Endothelial cell of coronary artery (primary cell): Measurements from ENCODE around the gene ADAMTS20. TPM values are rescaled to one million over a fixed set of nuclear protein-coding genes. Genes with fewer than 3 reads are reported as not detected.

ENCODE experiments used
- total RNA-seq: library from RNA; depleted of rRNA; stranded (reverse); fragments of >200 nt; gene quantifications from 2 replicates; pipeline ENCODE4 v1.2.3, GENCODE V29; 2014

The ADAMTS20 gene, protein sequence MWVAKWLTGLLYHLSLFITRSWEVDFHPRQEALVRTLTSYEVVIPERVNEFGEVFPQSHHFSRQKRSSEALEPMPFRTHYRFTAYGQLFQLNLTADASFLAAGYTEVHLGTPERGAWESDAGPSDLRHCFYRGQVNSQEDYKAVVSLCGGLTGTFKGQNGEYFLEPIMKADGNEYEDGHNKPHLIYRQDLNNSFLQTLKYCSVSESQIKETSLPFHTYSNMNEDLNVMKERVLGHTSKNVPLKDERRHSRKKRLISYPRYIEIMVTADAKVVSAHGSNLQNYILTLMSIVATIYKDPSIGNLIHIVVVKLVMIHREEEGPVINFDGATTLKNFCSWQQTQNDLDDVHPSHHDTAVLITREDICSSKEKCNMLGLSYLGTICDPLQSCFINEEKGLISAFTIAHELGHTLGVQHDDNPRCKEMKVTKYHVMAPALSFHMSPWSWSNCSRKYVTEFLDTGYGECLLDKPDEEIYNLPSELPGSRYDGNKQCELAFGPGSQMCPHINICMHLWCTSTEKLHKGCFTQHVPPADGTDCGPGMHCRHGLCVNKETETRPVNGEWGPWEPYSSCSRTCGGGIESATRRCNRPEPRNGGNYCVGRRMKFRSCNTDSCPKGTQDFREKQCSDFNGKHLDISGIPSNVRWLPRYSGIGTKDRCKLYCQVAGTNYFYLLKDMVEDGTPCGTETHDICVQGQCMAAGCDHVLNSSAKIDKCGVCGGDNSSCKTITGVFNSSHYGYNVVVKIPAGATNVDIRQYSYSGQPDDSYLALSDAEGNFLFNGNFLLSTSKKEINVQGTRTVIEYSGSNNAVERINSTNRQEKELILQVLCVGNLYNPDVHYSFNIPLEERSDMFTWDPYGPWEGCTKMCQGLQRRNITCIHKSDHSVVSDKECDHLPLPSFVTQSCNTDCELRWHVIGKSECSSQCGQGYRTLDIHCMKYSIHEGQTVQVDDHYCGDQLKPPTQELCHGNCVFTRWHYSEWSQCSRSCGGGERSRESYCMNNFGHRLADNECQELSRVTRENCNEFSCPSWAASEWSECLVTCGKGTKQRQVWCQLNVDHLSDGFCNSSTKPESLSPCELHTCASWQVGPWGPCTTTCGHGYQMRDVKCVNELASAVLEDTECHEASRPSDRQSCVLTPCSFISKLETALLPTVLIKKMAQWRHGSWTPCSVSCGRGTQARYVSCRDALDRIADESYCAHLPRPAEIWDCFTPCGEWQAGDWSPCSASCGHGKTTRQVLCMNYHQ (N-terminal part only)
- not detected in 2 replicates for total RNA-seq

DNA sequence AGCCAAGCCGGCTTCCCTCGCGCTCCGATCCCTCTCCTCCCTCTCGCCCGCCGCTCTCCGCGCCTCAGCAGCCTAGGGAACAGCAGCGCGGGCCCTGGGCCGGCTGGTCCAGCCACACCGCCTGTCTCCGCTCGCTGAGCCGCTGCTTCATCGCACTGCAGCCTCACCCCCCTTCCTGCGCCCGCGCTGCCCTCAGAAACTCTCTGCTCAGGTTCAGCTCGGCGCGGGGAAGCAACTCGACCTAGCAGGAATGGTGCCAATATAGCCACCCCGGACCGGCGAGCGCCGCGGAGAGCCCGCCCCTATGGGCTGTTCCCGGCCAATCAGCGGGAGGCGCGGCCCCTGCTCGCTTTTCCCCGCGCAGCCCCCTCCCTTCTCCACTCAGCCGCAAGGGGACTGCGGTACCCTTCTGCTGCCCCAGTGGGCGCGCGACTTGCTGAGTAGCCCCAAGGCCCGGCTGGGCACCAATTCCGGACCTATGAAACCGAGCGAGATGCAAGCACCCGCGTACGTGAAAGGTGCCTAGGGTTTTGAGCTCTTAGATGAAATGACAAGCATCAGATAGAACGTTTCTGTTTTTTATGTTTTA, at the start of gene ADAMTS20:
TSS of gene ADAMTS20 (minus strand) at position 233 of the 589 bp plus-strand sequence. CDS start 282 bp downstream, outside the sequence.

Other genes starting within 250 kb of the ADAMTS20 start
- 13.3 and 16.6 TPM in 2 replicates for gene PUS7L, start 206.6 kb upstream of the ADAMTS20 start, total RNA-seq
- 13.5 and 16.3 TPM in 2 replicates for gene IRAK4, start 206.7 kb upstream of the ADAMTS20 start, total RNA-seq